GM12873 (cell line): ENCODE data around the gene KCNV2.

Experiments used
- TF ChIP-seq, protein P1 (sequence below): IDR thresholded peaks from 2 replicates; pipeline ENCODE4 v1.5.1; 2012; ENCODE audit warnings: low read depth, mild to moderate bottlenecking, moderate library complexity, low read length, control low read depth; ENCODE audit not compliant: insufficient read depth; ENCODE audit errors: missing control alignments

Gene KCNV2

GRCh38 chr9:2761424-2761823 is 44.1 kb downstream of the KCNV2 start:
- TF ChIP-seq, protein P1, sequence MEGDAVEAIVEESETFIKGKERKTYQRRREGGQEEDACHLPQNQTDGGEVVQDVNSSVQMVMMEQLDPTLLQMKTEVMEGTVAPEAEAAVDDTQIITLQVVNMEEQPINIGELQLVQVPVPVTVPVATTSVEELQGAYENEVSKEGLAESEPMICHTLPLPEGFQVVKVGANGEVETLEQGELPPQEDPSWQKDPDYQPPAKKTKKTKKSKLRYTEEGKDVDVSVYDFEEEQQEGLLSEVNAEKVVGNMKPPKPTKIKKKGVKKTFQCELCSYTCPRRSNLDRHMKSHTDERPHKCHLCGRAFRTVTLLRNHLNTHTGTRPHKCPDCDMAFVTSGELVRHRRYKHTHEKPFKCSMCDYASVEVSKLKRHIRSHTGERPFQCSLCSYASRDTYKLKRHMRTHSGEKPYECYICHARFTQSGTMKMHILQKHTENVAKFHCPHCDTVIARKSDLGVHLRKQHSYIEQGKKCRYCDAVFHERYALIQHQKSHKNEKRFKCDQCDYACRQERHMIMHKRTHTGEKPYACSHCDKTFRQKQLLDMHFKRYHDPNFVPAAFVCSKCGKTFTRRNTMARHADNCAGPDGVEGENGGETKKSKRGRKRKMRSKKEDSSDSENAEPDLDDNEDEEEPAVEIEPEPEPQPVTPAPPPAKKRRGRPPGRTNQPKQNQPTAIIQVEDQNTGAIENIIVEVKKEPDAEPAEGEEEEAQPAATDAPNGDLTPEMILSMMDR = no peak

DNA sequence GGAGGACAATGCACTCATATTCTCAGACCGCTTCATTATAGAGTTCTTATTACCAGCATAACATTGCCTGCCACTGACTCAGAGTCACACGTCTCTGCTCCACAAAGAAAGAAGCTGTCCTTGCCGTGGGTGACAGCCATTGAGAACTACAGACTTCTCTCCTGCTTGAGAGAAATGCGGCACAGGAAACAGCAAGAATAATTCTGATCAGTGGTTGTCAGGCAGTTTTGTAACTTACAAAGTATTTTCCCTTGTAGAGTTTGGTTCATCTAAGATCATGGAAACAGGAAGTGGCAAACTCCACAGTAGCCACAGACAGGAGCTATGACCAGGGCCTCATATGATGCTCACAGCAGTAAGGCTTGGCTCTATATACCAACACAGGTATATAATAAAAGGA is 47.0 kb downstream of the KCNV2 start:
- TF ChIP-seq, protein P1 = no peak

- TF ChIP-seq, protein P1 = no peak
Observed at GRCh38 chr9:2765250-2765880, 48.1 kb downstream of the KCNV2 start.

DNA sequence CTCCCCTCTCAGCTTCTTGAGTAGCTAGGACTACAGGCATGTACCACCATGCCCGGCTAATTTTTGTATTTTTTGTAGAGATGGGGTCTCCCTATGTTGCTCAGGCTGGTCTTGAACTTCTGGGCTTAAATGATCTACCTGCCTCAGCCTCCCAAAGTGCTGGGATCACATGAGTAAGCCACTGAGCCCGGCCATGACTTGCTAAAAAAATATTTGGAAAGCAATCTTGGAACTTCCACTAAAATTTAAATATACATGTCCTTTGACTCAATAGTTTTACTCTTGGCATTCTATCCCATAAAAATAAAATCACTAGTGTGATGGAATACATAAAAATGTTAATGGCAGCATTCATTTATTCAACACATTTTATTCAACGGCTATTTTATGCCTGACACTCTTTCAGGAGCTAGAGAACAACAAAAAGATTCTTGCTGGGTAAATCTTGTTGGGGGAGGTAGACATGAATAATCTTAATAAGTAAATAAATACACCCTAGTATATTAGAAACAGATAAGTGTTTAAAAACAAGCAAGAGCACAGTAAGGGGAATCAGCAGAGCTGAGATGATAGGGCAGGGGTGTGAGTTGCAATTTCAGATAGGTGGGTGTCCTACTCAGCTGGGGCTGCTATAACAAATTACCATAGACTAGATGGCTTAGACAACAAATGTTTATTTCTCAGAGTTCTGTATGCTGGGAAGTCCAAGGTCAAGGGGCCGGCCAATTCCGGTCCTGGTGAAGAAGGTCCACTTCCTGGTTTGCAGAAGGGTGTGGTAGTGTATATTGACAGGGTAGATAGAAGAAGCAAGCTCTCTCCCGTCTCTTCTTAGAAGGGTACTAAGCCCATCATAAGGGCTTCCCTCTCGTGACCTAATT is 50.7 kb downstream of the KCNV2 start:
- TF ChIP-seq, protein P1 = no peak

- TF ChIP-seq, protein P1 = no peak
Observed at GRCh38 chr9:2771087-2771486, 53.8 kb downstream of the KCNV2 start.

- TF ChIP-seq, protein P1 = no peak
Observed at GRCh38 chr9:2771661-2772060, 54.4 kb downstream of the KCNV2 start.

- TF ChIP-seq, protein P1 = no peak
Observed at GRCh38 chr9:2777454-2777853, 60.1 kb downstream of the KCNV2 start.
